Esophagus squamous epithelium (tissue), 5 donors: ENCODE measurements around the gene DAZAP1. TPM values are rescaled to one million over a fixed set of nuclear protein-coding genes. Genes with fewer than 3 reads are reported as not detected.
A peak's percentile ranks its signal among the peaks of the same experiment; 100 is the strongest.

Experiments
- DNase-seq: peaks from one replicate; lab custom pipeline; 2025; lab: John Stamatoyannopoulos, UW
- H3K27ac ChIP-seq, 4 donors: fragments of 200-600 bp; sonication (generic); one replicate each; pipeline ENCODE4 v1.5.1; 2016 to 2019; ENCODE audit warnings: mild to moderate bottlenecking in 1 of 4
- H3K27me3 ChIP-seq, 4 donors: fragments of 200-600 bp; sonication (generic); 1 replicate in 3 of 4; 2 replicates in 1 of 4; pipeline versions ENCODE4 v1.5.1 to v1.6.0; 2017 to 2021; ENCODE audit warnings: antibody characterized with exemption in 1 of 4
- H3K36me3 ChIP-seq, 3 donors: fragments of 200-600 bp; sonication (generic); one replicate each; pipeline ENCODE4 v1.5.1; 2016 to 2019
- H3K4me1 ChIP-seq, 3 donors: fragments of 200-600 bp; sonication (generic); one replicate each; pipeline ENCODE4 v1.5.1; 2017 to 2019
- H3K4me3 ChIP-seq, 4 donors: fragments of 200-600 bp; sonication (generic); 1 replicate in 3 of 4; 2 replicates in 1 of 4; pipeline ENCODE4 v1.5.1; 2016 to 2019; ENCODE audit warnings: mild to moderate bottlenecking in 2 of 4, moderate library complexity in 1 of 4
- H3K9me3 ChIP-seq, 3 donors: fragments of 200-600 bp; sonication (generic); one replicate each; pipeline ENCODE4 v1.5.1; 2016 to 2019
- CTCF ChIP-seq, 6 experiments: fragments of 450-650 bp in 4 of 6; fragments of 200-600 bp in 2 of 6; sonication (generic) in 2 of 6; IDR thresholded peaks; one replicate each; pipeline ENCODE4 v1.5.1; 2016 to 2019; ENCODE audit warnings: antibody characterized with exemption in 6 of 6, mild to moderate bottlenecking in 4 of 6, moderate library complexity in 4 of 6
- POLR2A ChIP-seq, 4 donors: fragments of 450-650 bp; IDR thresholded peaks; one replicate each; pipeline ENCODE4 v1.6.1; 2017; ENCODE audit warnings: antibody characterized with exemption in 4 of 4, mild to moderate bottlenecking in 4 of 4, moderate library complexity in 3 of 4
- WGBS, 2 donors: methylation state at CpG; one replicate each; pipeline ENCODE4 v1.1.5; 2018; 5-methylcytosine and 5-hydroxymethylcytosine counted together
- intact Hi-C: fragments of 100-400 bp; cut with DNase I; formaldehyde crosslinking; loops from one replicate; pipeline ENCODE4 v1.15.0; 2022
- total RNA-seq, 4 donors: library from RNA; depleted of rRNA; stranded (reverse); fragments of >200 nt; gene quantifications; one replicate each; pipeline ENCODE4 v1.1.0, GENCODE V29; 2016
- donor health status: DM: yes; HTN: yes; CAD: no.

Gene DAZAP1
- total RNA-seq, 4 donors from 2014 or later, result 60.2 to 76.0 (median 69.0) TPM

GRCh38 chr19:1390890-1391423 lies 16.4 kb upstream of the DAZAP1 start:
- Histone ChIP-seq H3K36me3 (peaks cover 10 to 78% (median 40%) of the 10 kb centered on the region in 3 donors), H3K4me1 (peaks cover 38 to 53% (median 38%) of the 10 kb centered on the region in 3 donors), H3K27ac (no peak overlapping the region), H3K4me3 (no peak overlapping the region), H3K27me3 (no peaks in the 10 kb centered on the region), H3K9me3 (no peaks in the 10 kb centered on the region)
- WGBS, 2 donors, result 92 to 96% methylated on average over 14 to 29 of the region's 42 CpGs
- intact Hi-C loops, result no loop called here
- no peak for TF ChIP-seq CTCF (IDR thresholded peaks at IDR 0.05)
- TF ChIP-seq POLR2A (IDR thresholded peaks at IDR 0.05), result no peak
- DNase-seq, result no peak

- H3K4me1 ChIP-seq, result peaks cover 29 to 52% (median 32%) of the 10 kb centered on the region in 3 donors
- H3K4me3 ChIP-seq, result no peak overlapping the region
- 93 to 98% methylated on average over 12 to 13 of the region's 15 CpGs for WGBS, 2 donors
- TF ChIP-seq CTCF (IDR thresholded peaks at IDR 0.05), result no peak
- TF ChIP-seq POLR2A (IDR thresholded peaks at IDR 0.05), result no peak
- H3K27ac ChIP-seq, result no peak overlapping the region
- peaks cover 10 to 69% (median 40%) of the 10 kb centered on the region in 3 donors for H3K36me3 ChIP-seq
- H3K9me3 ChIP-seq, result no peaks in the 10 kb centered on the region
- no peak for DNase-seq
- intact Hi-C loops, result no loop called here
- H3K27me3 ChIP-seq, result no peaks in the 10 kb centered on the region
These were observed 15.0 kb upstream of the DAZAP1 start for GRCh38 chr19:1392407-1392806.

GRCh38 chr19:1392939-1393530 lies 14.4 kb upstream of the DAZAP1 start:
- H3K36me3 ChIP-seq, result peaks cover 10 to 63% (median 38%) of the 10 kb centered on the region in 3 donors
- H3K27me3 ChIP-seq, result no peaks in the 10 kb centered on the region
- H3K9me3 ChIP-seq, result no peaks in the 10 kb centered on the region
- no peak overlapping the region for H3K4me3 ChIP-seq
- peaks cover 28 to 45% (median 31%) of the 10 kb centered on the region in 3 donors for H3K4me1 ChIP-seq
- intact Hi-C loops, result no loop called here
- DNase-seq, result no peak
- WGBS, 2 donors, result 94 to 100% methylated on average over 3 to 9 of the region's 37 CpGs
- peak overlapping the region in 1 of 4 donors; percentile 51 for H3K27ac ChIP-seq
- TF ChIP-seq CTCF (IDR thresholded peaks at IDR 0.05), result no peak
- no peak for TF ChIP-seq POLR2A (IDR thresholded peaks at IDR 0.05)

- Histone ChIP-seq H3K9me3 (no peaks in the 10 kb centered on the region), H3K27me3 (no peaks in the 10 kb centered on the region), H3K4me3 (no peak overlapping the region), H3K27ac (peak overlapping the region; percentile 6 to 51 (median 19)), H3K4me1 (peaks cover 28 to 41% (median 31%) of the 10 kb centered on the region in 3 donors), H3K36me3 (peaks cover 5 to 55% (median 32%) of the 10 kb centered on the region in 3 donors)
- TF ChIP-seq CTCF (IDR thresholded peaks at IDR 0.05), result no peak
- intact Hi-C loops, result no loop called here
- DNase-seq, result no peak
- WGBS, 2 donors, result 50 to 72% methylated on average over 5 to 7 of the region's 17 CpGs
These were observed 13.5 kb upstream of the DAZAP1 start for GRCh38 chr19:1393841-1394240.
